ENCODE data around the gene RASGEF1C.
A peak's percentile ranks its signal among the peaks of the same experiment; 100 is the strongest.

RASGEF1C gene

GRCh38 chr5:180180421-180180820, 28.6 kb downstream of the RASGEF1C start:
- DNase-seq (ENCODE audit: low spot score) = no peak

- no peak for DNase-seq (ENCODE audit: low spot score)
Measured at GRCh38 chr5:180179442-180180420, 29.3 kb downstream of the RASGEF1C start.

GRCh38 chr5:180178531-180179441, 30.2 kb downstream of the RASGEF1C start:
- no peak for DNase-seq (ENCODE audit: low spot score)

- no peak for DNase-seq (ENCODE audit: low spot score)
Measured at GRCh38 chr5:180176191-180176590, 32.8 kb downstream of the RASGEF1C start.

- no peak for DNase-seq (ENCODE audit: low spot score)
Measured at GRCh38 chr5:180175015-180175431, 34.0 kb downstream of the RASGEF1C start.

GRCh38 chr5:180174587-180174972, 34.4 kb downstream of the RASGEF1C start:
- no peak for DNase-seq (ENCODE audit: low spot score)

GRCh38 chr5:180173875-180174586, 35.0 kb downstream of the RASGEF1C start:
- no peak for DNase-seq (ENCODE audit: low spot score)

GRCh38 chr5:180173198-180173544, 35.8 kb downstream of the RASGEF1C start:
- no peak for DNase-seq (ENCODE audit: low spot score)

- peak; percentile 19 for DNase-seq (ENCODE audit: low spot score)
Measured at GRCh38 chr5:180172447-180173197, 36.4 kb downstream of the RASGEF1C start.

GRCh38 chr5:180171568-180172094, 37.4 kb downstream of the RASGEF1C start:
- DNase-seq (ENCODE audit: low spot score) = no peak

GRCh38 chr5:180170810-180171567, 38.0 kb downstream of the RASGEF1C start:
- DNase-seq (ENCODE audit: low spot score) = no peak

GRCh38 chr5:180170106-180170809, 38.8 kb downstream of the RASGEF1C start:
- peak; percentile 24 for DNase-seq (ENCODE audit: low spot score)

- no peak for DNase-seq (ENCODE audit: low spot score)
Measured at GRCh38 chr5:180169248-180170105, 39.5 kb downstream of the RASGEF1C start.

GRCh38 chr5:180168758-180169157, 40.3 kb downstream of the RASGEF1C start:
- DNase-seq (ENCODE audit: low spot score) = no peak

GRCh38 chr5:180166176-180166575, 42.8 kb downstream of the RASGEF1C start:
- no peak for DNase-seq (ENCODE audit: low spot score)

GRCh38 chr5:180162304-180162661, 46.7 kb downstream of the RASGEF1C start:
- no peak for DNase-seq (ENCODE audit: low spot score)

- no peak for DNase-seq (ENCODE audit: low spot score)
Measured at GRCh38 chr5:180161420-180162303, 47.3 kb downstream of the RASGEF1C start.
